GM19452 (cell line): ENCODE measurements around the gene FAM83G.
"Not testable (repeated sequence)": the region's sequence is repeated elsewhere in the genome, so short reads cannot be mapped to it uniquely, and the experiment has no call there.

Source experiments
- ATAC-seq: cut with Tn5 transposase; IDR thresholded peaks from one replicate; pipeline ENCODE4 v1.9.1; 2021; ENCODE audit not compliant: unreplicated experiment

Gene FAM83G

GRCh38 chr17:18932360-18933055, 72.1 kb downstream of the FAM83G start:
- no peak for ATAC-seq

- ATAC-seq: no peak
These were observed 75.9 kb downstream of the FAM83G start for GRCh38 chr17:18928628-18929125.

DNA sequence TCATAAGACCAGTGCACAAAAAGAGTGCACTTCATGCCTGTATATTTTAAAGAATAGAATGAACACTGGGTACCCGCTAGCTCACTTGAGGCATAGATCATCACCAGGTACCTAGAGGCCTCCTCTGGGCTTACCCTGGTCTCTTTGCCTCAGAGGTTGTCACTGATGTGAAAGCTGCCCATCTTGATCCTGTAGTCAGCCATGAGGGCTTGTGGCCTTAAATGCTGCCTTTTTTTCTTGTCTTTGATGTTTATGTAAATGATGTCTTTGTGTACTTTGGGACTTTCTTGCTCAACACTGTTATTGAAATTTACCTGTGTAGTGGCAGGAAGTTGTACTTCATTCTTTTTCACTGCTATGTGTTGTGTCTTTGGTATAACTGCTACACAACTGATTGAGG, 79.4 kb downstream of the FAM83G start:
- ATAC-seq: no peak

- ATAC-seq: not testable (repeated sequence)
These were observed 82.0 kb downstream of the FAM83G start for GRCh38 chr17:18922596-18922995.

- ATAC-seq: peak; percentile 67
These were observed 82.6 kb downstream of the FAM83G start for GRCh38 chr17:18921912-18922451.

- ATAC-seq: no peak
These were observed 83.1 kb downstream of the FAM83G start for GRCh38 chr17:18921485-18921884.

- peak; percentile 48 for ATAC-seq
These were observed 83.6 kb downstream of the FAM83G start for GRCh38 chr17:18920911-18921441.

GRCh38 chr17:18919963-18920362, 84.6 kb downstream of the FAM83G start:
- ATAC-seq: no peak
